ENCODE measurements around the gene HAUS5. TPM values are rescaled to one million over a fixed set of nuclear protein-coding genes. Genes with fewer than 3 reads are reported as not detected.

HAUS5 gene
- total and polyA plus RNA-seq, 10 of the 15 experiments (the other 5 are each of a cell fraction or from before 2014, with no cell fraction given): 3.1 to 32.6 (median 17.6) TPM

GRCh38 chr19:35612559-35613321, at the start of gene HAUS5 (continued):
- peak; percentile 90 for TF ChIP-seq MXI1 (IDR thresholded peaks at IDR 0.05; ENCODE audit: low read depth, low read length)
- TF ChIP-seq E2F4 (IDR thresholded peaks at IDR 0.05; ENCODE audit: low read depth, low read length): peak; percentile 77
- no peak for TF ChIP-seq RCOR1 (conservative IDR thresholded peaks at IDR 0.05; ENCODE audit: low read depth, low read length)
- TF ChIP-seq LARP7 (IDR thresholded peaks at IDR 0.05): peak; percentile 78
- peak; percentile 75 for TF ChIP-seq POLR2AphosphoS5 (IDR thresholded peaks at IDR 0.05; ENCODE audit: low read length)
- TF ChIP-seq IKZF2 (IDR thresholded peaks at IDR 0.05): no peak; a peak in 1 of 4 replicates
- TF ChIP-seq SMC3 (IDR thresholded peaks at IDR 0.05; ENCODE audit: borderline replicate concordance, low read length): no peak
- TF ChIP-seq RELB (IDR thresholded peaks at IDR 0.05; ENCODE audit: low read depth): peak; percentile 69; the same call in 1 of the 2 replicates
- peak; percentile 89 for TF ChIP-seq YY1 (IDR thresholded peaks at IDR 0.05; ENCODE audit: low read depth, low read length)
- no peak for TF ChIP-seq KDM1A (IDR thresholded peaks at IDR 0.05; ENCODE audit: borderline replicate concordance)
- no peak for TF ChIP-seq RAD51 (IDR thresholded peaks at IDR 0.05)
- TF ChIP-seq ZNF24 (IDR thresholded peaks at IDR 0.05): no peak
- no peak for TF ChIP-seq NRF1 (conservative IDR thresholded peaks at IDR 0.05; ENCODE audit: low read depth, low read length)
- peak in 1 of 2 experiments; percentile 57; a peak in 1 of 4 replicates for TF ChIP-seq EP300 (IDR thresholded peaks at IDR 0.05; ENCODE audit: borderline replicate concordance in 1 of 2, control insufficient read depth in 1 of 2, low read depth in 2 of 2, low read length in 2 of 2)
- TF ChIP-seq FOXK2 (IDR thresholded peaks at IDR 0.05): no peak
- no peak for TF ChIP-seq FOS (IDR thresholded peaks at IDR 0.05; ENCODE audit: borderline replicate concordance, extremely low read depth, insufficient read length)
- TF ChIP-seq SREBF2 (IDR thresholded peaks at IDR 0.05; ENCODE audit: low read length): no peak; the same call in 1 of the 2 replicates
- TF ChIP-seq POLR2A (IDR thresholded peaks at IDR 0.05; ENCODE audit: low read depth, low read length): peak; percentile 91
- TF ChIP-seq ZBTB4 (CRISPR knock-in tag; IDR thresholded peaks at IDR 0.05): peak; percentile 88
- TF ChIP-seq SKIL (IDR thresholded peaks at IDR 0.05; ENCODE audit: low read depth, poor library complexity, severe bottlenecking): no peak
- TF ChIP-seq RB1 (IDR thresholded peaks at IDR 0.05; ENCODE audit: borderline replicate concordance): peak; percentile 99
- no peak for TF ChIP-seq YBX1 (IDR thresholded peaks at IDR 0.05)
- peak; percentile 81 for TF ChIP-seq BRCA1 (IDR thresholded peaks at IDR 0.05; ENCODE audit: low read depth, low read length)
- TF ChIP-seq NBN (IDR thresholded peaks at IDR 0.05): peak; percentile 100
